OCI-LY3 (cell line): ENCODE results near the gene PTPRN2.

Experiments used
- H2AFZ ChIP-seq: fragments of 200-600, 300-600 bp; shearing (Covaris generic); 2 replicates; pipeline ENCODE4 v1.6.0; 2014; ENCODE audit warnings: antibody characterized with exemption, low read depth, low read length
- H3K27ac ChIP-seq: fragments of 200-600, 300-600 bp; sonication (generic); 2 replicates; pipeline ENCODE4 v1.5.1; 2014; ENCODE audit warnings: mild to moderate bottlenecking, low read length, moderate library complexity, mixed read lengths
- H3K27me3 ChIP-seq: fragments of 200-600, 300-600 bp; sonication (generic); 2 replicates; pipeline ENCODE4 v1.6.1; 2014; ENCODE audit warnings: low read depth, low read length, mixed read lengths
- H3K36me3 ChIP-seq: fragments of 200-600, 300-600 bp; sonication (generic); replicated peaks from 2 replicates; pipeline ENCODE3; 2014; ENCODE audit warnings: low read depth, low read length, mixed read lengths
- H3K4me1 ChIP-seq: fragments of 300-600, 200-600 bp; sonication (generic); 2 replicates; pipeline ENCODE4 v1.6.1; 2014; ENCODE audit warnings: low read length, mixed read lengths
- H3K4me2 ChIP-seq: fragments of 200-600, 300-600 bp; sonication (generic); 2 replicates; pipeline ENCODE4 v1.6.1; 2014; ENCODE audit warnings: low read length, mixed read lengths
- H3K4me3 ChIP-seq: fragments of 300-600, 200-600 bp; sonication (generic); 2 replicates; pipeline ENCODE4 v1.5.1; 2014; ENCODE audit warnings: antibody characterized with exemption, mild to moderate bottlenecking, low read length, moderate library complexity
- H3K79me2 ChIP-seq: fragments of 300-600, 200-600 bp; shearing (Covaris generic); 2 replicates; pipeline ENCODE4 v1.6.1; 2014; ENCODE audit warnings: mild to moderate bottlenecking, low read length, mixed read lengths
- H3K9ac ChIP-seq: fragments of 300-600, 200-600 bp; shearing (Covaris generic); 2 replicates; pipeline ENCODE4 v1.6.0; 2014; ENCODE audit warnings: mild to moderate bottlenecking, low read length, moderate library complexity
- H3K9me3 ChIP-seq: fragments of 200-600, 300-600 bp; shearing (Covaris generic); 2 replicates; pipeline ENCODE4 v1.6.1; 2014; ENCODE audit warnings: low read length, mixed read lengths; ENCODE audit not compliant: insufficient read depth
- H4K20me1 ChIP-seq: fragments of 200-600, 300-600 bp; sonication (generic); 2 replicates; pipeline ENCODE4 v1.6.1; 2016; ENCODE audit warnings: low read length, mixed read lengths; ENCODE audit not compliant: insufficient read depth
- EZH2phosphoT487 ChIP-seq: fragments of 200-600 bp; shearing (Covaris generic); IDR thresholded peaks from 2 replicates; pipeline ENCODE4 v1.6.1; 2018; ENCODE audit warnings: antibody characterized with exemption, mixed run types, low read depth
- TF ChIP-seq, protein P1 (sequence below): fragments of 200-600, 300-600 bp; sonication (generic); IDR thresholded peaks from 2 replicates; pipeline ENCODE4 v1.5.1; 2014; ENCODE audit warnings: antibody characterized with exemption, low read length, low read depth

The PTPRN2 gene

DNA sequence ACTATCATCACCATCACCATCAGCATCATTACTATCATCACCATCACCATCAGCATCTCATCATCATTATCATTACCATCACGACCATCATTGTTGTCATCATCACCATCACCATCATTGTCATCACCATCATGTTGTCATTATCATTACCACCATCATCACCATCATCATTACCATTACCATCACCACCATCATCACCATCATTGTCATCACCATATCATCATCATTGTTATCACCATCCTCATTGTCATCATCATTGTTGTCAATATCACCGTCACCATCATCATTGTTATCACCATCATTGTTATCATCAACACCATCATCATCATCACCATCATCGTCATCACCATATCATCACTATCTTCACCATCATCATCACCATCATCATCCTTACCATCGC, 124.3 kb downstream of the PTPRN2 start:
- Histone ChIP-seq H2AFZ (no peak overlapping the region), H3K27ac (no peak overlapping the region), H3K27me3 (no peaks in the 10 kb centered on the region), H3K79me2 (no peaks in the 10 kb centered on the region), H3K9me3 (no peaks in the 10 kb centered on the region), H4K20me1 (no peaks in the 10 kb centered on the region), H3K36me3 (no peaks in the 10 kb centered on the region), H3K4me3 (no peak overlapping the region), H3K4me2 (no peak overlapping the region), H3K4me1 (no peaks in the 10 kb centered on the region), H3K9ac (no peak overlapping the region)
- no peak for TF ChIP-seq EZH2phosphoT487
- TF ChIP-seq, protein P1, sequence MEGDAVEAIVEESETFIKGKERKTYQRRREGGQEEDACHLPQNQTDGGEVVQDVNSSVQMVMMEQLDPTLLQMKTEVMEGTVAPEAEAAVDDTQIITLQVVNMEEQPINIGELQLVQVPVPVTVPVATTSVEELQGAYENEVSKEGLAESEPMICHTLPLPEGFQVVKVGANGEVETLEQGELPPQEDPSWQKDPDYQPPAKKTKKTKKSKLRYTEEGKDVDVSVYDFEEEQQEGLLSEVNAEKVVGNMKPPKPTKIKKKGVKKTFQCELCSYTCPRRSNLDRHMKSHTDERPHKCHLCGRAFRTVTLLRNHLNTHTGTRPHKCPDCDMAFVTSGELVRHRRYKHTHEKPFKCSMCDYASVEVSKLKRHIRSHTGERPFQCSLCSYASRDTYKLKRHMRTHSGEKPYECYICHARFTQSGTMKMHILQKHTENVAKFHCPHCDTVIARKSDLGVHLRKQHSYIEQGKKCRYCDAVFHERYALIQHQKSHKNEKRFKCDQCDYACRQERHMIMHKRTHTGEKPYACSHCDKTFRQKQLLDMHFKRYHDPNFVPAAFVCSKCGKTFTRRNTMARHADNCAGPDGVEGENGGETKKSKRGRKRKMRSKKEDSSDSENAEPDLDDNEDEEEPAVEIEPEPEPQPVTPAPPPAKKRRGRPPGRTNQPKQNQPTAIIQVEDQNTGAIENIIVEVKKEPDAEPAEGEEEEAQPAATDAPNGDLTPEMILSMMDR: no peak

DNA sequence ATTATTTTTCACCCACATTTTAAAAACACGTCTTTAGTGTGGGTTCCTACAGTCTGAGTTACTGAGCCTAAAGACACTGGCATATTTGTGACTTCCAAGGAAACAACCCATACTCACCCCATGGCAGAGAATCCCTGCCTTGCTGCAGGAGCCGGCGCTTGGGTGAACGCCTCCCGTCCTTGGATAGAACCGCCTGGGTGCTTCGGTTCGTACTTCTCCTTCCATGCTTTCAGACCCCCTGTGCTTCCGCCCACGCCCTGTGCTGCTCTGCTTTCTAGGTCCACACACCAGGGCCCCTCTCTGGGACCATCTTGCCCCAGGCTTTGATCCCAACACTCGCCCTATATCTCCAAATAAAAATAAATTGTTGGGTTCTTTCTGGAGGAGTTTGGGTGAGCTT, 125.8 kb downstream of the PTPRN2 start:
- H3K27me3 ChIP-seq: no peaks in the 10 kb centered on the region

DNA sequence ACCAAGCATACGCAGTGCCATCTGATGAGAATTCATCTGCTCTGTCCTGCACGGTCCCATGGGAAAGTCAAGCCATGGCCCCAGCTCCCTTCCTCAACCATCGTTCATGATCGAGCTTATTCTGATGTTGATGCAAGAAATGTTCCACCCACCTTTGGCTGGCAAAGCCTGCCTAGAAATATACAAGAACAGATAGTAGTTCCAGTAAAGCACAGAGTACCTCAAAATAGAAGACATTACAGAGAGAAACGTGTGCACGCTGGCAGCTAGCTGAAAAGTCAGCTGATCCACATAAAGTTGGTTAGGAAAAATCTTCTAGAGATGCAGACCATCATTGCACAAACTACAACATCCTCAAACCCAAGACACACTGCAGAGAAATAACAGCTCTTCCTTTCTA, 127.0 kb downstream of the PTPRN2 start:
- no peak overlapping the region for H3K9ac ChIP-seq
- no peaks in the 10 kb centered on the region for H3K27me3 ChIP-seq
- no peak overlapping the region for H3K4me2 ChIP-seq
- H3K9me3 ChIP-seq: no peaks in the 10 kb centered on the region
- H3K4me3 ChIP-seq: no peak overlapping the region
- H2AFZ ChIP-seq: no peak overlapping the region
- no peaks in the 10 kb centered on the region for H3K79me2 ChIP-seq
- H3K4me1 ChIP-seq: no peaks in the 10 kb centered on the region
- H3K27ac ChIP-seq: no peak overlapping the region
- H4K20me1 ChIP-seq: no peaks in the 10 kb centered on the region
- TF ChIP-seq EZH2phosphoT487: no peak
- TF ChIP-seq, protein P1: no peak
- no peaks in the 10 kb centered on the region for H3K36me3 ChIP-seq

More for the DNA sequence above, 125.8 kb downstream of the PTPRN2 start:
- TF ChIP-seq, protein P1: no peak
- TF ChIP-seq EZH2phosphoT487: no peak
- H3K4me1 ChIP-seq: no peaks in the 10 kb centered on the region
- H3K27ac ChIP-seq: no peak overlapping the region
- H3K4me2 ChIP-seq: no peak overlapping the region
- H2AFZ ChIP-seq: no peak overlapping the region
- no peaks in the 10 kb centered on the region for H3K9me3 ChIP-seq
- no peak overlapping the region for H3K4me3 ChIP-seq
- H3K36me3 ChIP-seq: no peaks in the 10 kb centered on the region
- no peak overlapping the region for H3K9ac ChIP-seq
- H4K20me1 ChIP-seq: no peaks in the 10 kb centered on the region
- no peaks in the 10 kb centered on the region for H3K79me2 ChIP-seq

DNA sequence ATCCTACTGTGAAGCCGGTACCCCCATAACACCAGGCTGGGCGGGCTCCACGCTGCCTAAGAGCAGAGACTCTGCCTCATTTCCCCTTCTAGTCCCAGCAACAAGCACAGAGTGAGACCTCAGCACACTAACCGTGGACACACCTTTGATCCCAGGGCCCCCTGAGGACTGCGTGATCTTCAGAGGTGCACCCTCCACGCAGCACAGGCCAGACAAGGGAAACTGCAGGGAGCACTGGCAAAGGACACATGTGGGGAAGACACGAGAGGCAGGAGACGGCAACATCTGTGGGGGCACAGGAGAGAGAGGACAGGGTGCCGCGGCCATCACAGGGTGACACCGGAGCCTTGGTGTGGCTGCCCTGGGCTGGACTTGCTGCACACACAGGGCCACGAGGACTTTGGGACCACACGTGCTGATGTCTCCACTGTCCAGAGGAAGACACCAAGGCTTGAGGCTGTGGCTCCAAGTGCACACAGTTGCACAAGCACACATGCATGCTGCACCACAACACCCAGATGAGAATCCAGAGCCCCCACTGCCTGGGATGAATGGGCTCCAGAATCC, 128.8 kb downstream of the PTPRN2 start:
- no peaks in the 10 kb centered on the region for H3K27me3 ChIP-seq
- no peaks in the 10 kb centered on the region for H3K4me1 ChIP-seq
- no peak overlapping the region for H3K27ac ChIP-seq
- H3K9me3 ChIP-seq: no peaks in the 10 kb centered on the region
- no peaks in the 10 kb centered on the region for H3K36me3 ChIP-seq
- no peaks in the 10 kb centered on the region for H4K20me1 ChIP-seq
- TF ChIP-seq, protein P1: no peak
- no peak for TF ChIP-seq EZH2phosphoT487
- no peaks in the 10 kb centered on the region for H3K79me2 ChIP-seq
- no peak overlapping the region for H3K4me2 ChIP-seq
- H2AFZ ChIP-seq: no peak overlapping the region
- no peak overlapping the region for H3K9ac ChIP-seq
- no peak overlapping the region for H3K4me3 ChIP-seq
